GM10248 (cell line): ENCODE results near the gene PPRC1.

Experiments used
- CTCF ChIA-PET: fragments of 300-600 bp; sonication (Branson Sonifier 250); formaldehyde crosslinking; extraction: SDS; loops from one replicate; lab custom pipeline; 2021; ENCODE audit warnings: antibody characterized with exemption; lab: Yijun Ruan, JAX
- POLR2A ChIA-PET: fragments of 350-650 bp; sonication (Branson Sonifier 250); formaldehyde crosslinking; extraction: SDS; loops from one replicate; lab custom pipeline; 2020; ENCODE audit warnings: antibody characterized with exemption; lab: Yijun Ruan, JAX
- DNase-seq: peaks from one replicate; pipeline ENCODE4 v3.0.0; 2012; ENCODE audit errors: extremely low spot score
- TF ChIP-seq, protein P1 (sequence below): IDR thresholded peaks from 2 replicates; pipeline ENCODE4 v1.5.1; 2012; ENCODE audit warnings: mild to moderate bottlenecking, low read depth; ENCODE audit errors: extremely low read depth, missing control alignments, control extremely low read depth

The PPRC1 gene

DNA sequence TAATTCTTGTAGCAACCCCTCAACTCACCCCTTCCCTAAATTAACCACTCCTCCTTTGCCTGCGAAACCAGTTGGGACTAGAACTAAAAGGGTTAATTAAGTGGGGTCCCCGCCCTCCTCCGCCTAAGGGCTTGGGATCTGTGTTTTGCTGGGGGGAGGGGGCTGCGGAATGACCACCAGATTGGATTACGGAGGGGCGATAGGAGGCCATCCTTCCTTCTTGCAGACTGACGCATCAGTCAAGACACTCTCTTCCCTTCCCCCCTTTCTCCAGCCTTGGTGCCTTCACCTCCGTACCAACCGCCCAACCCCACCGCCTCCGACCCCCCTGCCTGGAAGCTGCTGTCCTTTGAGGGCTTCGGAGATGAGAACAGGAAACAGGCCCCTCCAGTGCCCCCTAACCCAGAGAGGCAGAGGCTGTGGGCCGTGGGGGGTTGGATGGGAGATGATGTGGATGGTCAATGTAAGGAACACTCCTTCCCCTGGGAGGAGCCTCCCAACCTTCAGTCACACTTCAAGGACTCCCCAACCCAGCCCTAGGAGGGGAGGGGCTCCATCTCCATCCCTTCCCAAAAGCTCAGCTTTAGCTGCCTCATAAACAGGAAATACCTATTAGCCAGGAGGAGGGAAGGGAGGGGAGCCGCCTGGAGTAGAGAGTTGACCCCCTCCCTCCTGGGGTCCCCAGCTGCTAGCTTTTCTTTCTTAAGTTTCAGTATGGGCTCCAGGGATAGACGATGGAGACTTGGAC, 11.7 kb upstream of the PPRC1 start:
- CTCF ChIA-PET, result interaction anchor here (3.9 kb wide), 1 partner anchor 10 kb away, joined by 33 read pairs; the partner anchor contains the start of gene PPRC1
- TF ChIP-seq, protein P1, sequence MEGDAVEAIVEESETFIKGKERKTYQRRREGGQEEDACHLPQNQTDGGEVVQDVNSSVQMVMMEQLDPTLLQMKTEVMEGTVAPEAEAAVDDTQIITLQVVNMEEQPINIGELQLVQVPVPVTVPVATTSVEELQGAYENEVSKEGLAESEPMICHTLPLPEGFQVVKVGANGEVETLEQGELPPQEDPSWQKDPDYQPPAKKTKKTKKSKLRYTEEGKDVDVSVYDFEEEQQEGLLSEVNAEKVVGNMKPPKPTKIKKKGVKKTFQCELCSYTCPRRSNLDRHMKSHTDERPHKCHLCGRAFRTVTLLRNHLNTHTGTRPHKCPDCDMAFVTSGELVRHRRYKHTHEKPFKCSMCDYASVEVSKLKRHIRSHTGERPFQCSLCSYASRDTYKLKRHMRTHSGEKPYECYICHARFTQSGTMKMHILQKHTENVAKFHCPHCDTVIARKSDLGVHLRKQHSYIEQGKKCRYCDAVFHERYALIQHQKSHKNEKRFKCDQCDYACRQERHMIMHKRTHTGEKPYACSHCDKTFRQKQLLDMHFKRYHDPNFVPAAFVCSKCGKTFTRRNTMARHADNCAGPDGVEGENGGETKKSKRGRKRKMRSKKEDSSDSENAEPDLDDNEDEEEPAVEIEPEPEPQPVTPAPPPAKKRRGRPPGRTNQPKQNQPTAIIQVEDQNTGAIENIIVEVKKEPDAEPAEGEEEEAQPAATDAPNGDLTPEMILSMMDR, result no peak
- DNase-seq, result no peak
- POLR2A ChIA-PET, result no interaction called here

- DNase-seq, result no peak
- ChIA-PET CTCF (interaction anchor here (1.9 to 3.9 kb wide), 3 partner anchors 8 to 49 kb away, joined by 6 to 33 read pairs (median 9); partner anchors contain the start of gene PPRC1), POLR2A (no interaction called here)
- TF ChIP-seq, protein P1, result no peak
Measured at GRCh38 chr10:102121739-102122372, 11.0 kb upstream of the PPRC1 start.

- TF ChIP-seq, protein P1, result no peak
- ChIA-PET CTCF (interaction anchor here (1.9 to 3.9 kb wide), 3 partner anchors 8 to 50 kb away, joined by 6 to 33 read pairs (median 9); partner anchors contain the start of gene PPRC1), POLR2A (no interaction called here)
- DNase-seq, result no peak
Measured at GRCh38 chr10:102122450-102122849, 10.4 kb upstream of the PPRC1 start.

GRCh38 chr10:102123223-102123622, 9.6 kb upstream of the PPRC1 start:
- TF ChIP-seq, protein P1, result no peak
- POLR2A ChIA-PET, result no interaction called here
- CTCF ChIA-PET, result interaction anchor here (1.4 to 3.9 kb wide), 4 partner anchors 8 to 51 kb away, joined by 3 to 33 read pairs (median 8); partner anchors contain the start of gene PPRC1
- no peak for DNase-seq

DNA sequence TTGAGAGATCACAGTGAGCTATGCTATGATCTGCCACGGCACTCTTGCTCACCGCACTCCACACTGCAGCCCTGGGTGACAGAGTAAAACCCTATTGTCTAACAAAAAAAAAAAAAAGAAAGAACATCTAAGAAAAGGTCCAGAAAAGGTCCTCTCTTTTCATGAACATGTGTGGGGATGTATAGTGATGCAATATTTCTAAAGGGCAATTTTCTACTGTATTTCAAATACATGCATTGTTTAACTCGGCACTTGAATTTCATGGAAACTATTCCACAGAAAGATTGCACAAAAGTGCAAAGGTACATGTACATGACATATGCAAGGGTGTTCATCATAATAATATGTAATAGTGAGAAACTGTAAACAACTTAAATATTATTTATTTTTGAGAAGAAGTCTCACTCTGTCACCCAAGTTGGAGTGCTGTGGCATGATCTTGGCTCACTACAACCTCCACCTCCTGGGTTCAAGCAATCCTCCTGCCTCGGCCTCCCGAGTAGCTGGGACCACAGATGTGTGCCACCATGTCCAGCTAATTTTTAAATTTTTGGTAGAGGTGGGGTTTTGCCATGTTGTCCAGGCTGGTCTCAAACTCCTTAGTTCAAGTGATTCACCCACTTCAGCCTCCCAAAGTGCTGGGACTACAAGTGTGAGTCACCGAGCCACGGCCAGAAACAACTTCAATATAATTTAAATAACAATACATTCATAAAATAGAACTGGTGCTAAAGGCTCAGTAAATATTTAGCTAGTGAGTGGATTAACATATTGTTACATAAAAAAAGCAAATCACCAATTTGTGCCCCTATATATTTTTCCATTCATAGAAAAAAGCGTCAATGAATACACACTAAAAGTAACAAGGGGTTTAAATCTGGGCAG, 1.3 kb upstream of the PPRC1 start:
- CTCF ChIA-PET, result interaction anchor here (0.6 to 3.2 kb wide), 17 partner anchors 9 to 416 kb away, joined by 3 to 33 read pairs (median 4); partner anchors contain the start of gene NOLC1
- TF ChIP-seq, protein P1, result no peak
- POLR2A ChIA-PET, result no interaction called here
- no peak for DNase-seq

- TF ChIP-seq, protein P1, result no peak
- no peak for DNase-seq
- ChIA-PET CTCF (interaction anchor here (1.0 to 3.2 kb wide), 17 partner anchors 10 to 415 kb away, joined by 3 to 33 read pairs (median 4); partner anchors contain the start of gene NOLC1), POLR2A (no interaction called here)
Measured at GRCh38 chr10:102132193-102132562, 662 bp upstream of the PPRC1 start.
